Gastroesophageal sphincter (tissue), 4 donors: ENCODE measurements around the gene MAGEF1. TPM values are rescaled to one million over a fixed set of nuclear protein-coding genes. Genes with fewer than 3 reads are reported as not detected.
A peak's percentile ranks its signal among the peaks of the same experiment; 100 is the strongest.

Experiments
- ATAC-seq: fragments of 150-250 bp; one replicate; pipeline ENCODE4 v1.9.1; 2016; ENCODE audit warnings: mild to moderate bottlenecking, moderate library complexity
- H3K27ac ChIP-seq, 4 donors: fragments of 200-600 bp; sonication (generic) in 3 of 4; 1 replicate in 3 of 4; 2 replicates in 1 of 4; pipeline ENCODE4 v1.5.1; 2016 to 2019
- H3K27me3 ChIP-seq: fragments of 200-600 bp; sonication (generic); one replicate; pipeline ENCODE4 v1.5.1; 2019
- H3K36me3 ChIP-seq, 2 donors: fragments of 200-600 bp; sonication (generic); one replicate each; pipeline ENCODE4 v1.5.1; 2019; ENCODE audit warnings: control low read depth in 1 of 2
- H3K4me1 ChIP-seq, 3 donors: fragments of 200-600 bp; sonication (generic); 1 replicate in 2 of 3; 2 replicates in 1 of 3; pipeline ENCODE4 v1.5.1; 2016 to 2019; ENCODE audit warnings: control low read depth in 2 of 3
- H3K4me3 ChIP-seq, 2 donors: fragments of 200-600 bp; sonication (generic); one replicate each; pipeline ENCODE4 v1.5.1; 2019; ENCODE audit warnings: mild to moderate bottlenecking in 1 of 2, moderate library complexity in 1 of 2
- H3K9me3 ChIP-seq, 3 donors: fragments of 200-600 bp; sonication (generic); one replicate each; pipeline ENCODE4 v1.5.1; 2017 to 2019; ENCODE audit warnings: control low read depth in 2 of 3
- EP300 ChIP-seq: sonication (generic); formaldehyde crosslinking; IDR thresholded peaks from one replicate; pipeline ENCODE4 v1.6.1; 2017; ENCODE audit warnings: antibody characterized with exemption, mild to moderate bottlenecking
- POLR2A ChIP-seq, 2 donors: fragments of 450-650 bp; IDR thresholded peaks; one replicate each; pipeline ENCODE4 v1.6.1; 2017; ENCODE audit warnings: antibody characterized with exemption in 2 of 2, mild to moderate bottlenecking in 2 of 2, moderate library complexity in 1 of 2
- POLR2AphosphoS5 ChIP-seq: sonication (generic); formaldehyde crosslinking; IDR thresholded peaks from one replicate; pipeline ENCODE4 v1.6.1; 2017; ENCODE audit warnings: antibody characterized with exemption
- WGBS, 2 donors: methylation state at CpG; one replicate each; pipeline ENCODE4 v1.1.5; 2018; ENCODE audit warnings: low coverage in 1 of 2; 5-methylcytosine and 5-hydroxymethylcytosine counted together
- total RNA-seq, 4 donors: library from RNA; depleted of rRNA; stranded (reverse); fragments of >200 nt; gene quantifications; one replicate each; pipeline ENCODE4 v1.1.0, GENCODE V29; 2016
- TF ChIP-seq, protein P1 (sequence below), 4 experiments: fragments of 200-600 bp in 2 of 4; fragments of 450-650 bp in 2 of 4; sonication (generic) in 1 of 4; IDR thresholded peaks; one replicate each; pipeline ENCODE4 v1.5.1; 2017 to 2019; ENCODE audit warnings: antibody characterized with exemption in 4 of 4, mild to moderate bottlenecking in 2 of 4, moderate library complexity in 2 of 4

Gene MAGEF1
- total RNA-seq, 4 donors from 2014 or later = 36.9 to 47.8 (median 41.9) TPM

DNA sequence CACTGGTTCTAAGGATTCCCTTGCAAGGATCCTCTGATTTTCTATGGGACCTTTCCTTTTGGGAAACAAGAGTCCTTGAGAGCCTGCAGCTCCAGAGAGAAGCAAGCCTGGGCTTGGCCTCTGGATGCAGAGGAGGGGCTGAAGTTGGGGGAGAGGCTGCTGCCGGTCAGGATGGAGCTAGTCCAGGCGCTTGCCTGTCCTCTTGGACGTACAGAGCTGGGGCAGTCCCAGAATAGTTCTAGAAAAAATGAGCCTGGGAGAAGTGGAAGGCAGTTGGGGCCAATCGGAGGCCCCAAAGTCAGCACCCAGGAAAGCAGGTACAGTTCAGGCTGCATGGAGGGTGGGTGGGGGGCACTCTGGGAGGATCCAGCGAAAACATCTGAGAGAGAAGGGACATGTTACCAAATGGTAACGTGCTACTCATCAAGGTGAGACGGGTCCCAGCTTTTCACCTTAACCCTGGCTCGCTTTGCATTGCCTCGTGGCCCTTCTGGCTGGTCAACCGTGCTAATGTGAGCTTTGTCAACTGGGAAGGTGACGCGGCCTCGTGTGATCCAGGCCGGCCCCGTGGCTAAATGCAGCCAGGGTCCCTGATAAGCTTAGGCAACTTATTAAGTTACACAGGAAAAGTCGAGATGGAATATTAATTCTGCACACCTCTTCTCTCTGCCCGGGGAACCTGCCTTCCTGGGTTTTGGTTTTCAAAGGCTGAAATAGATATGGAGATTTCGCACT, 38.7 kb upstream of the MAGEF1 start:
- Histone ChIP-seq H3K36me3 (no peaks in the 10 kb centered on the region), H3K27ac (no peak overlapping the region), H3K4me3 (no peak overlapping the region), H3K27me3 (peaks cover 6% of the 10 kb centered on the region), H3K4me1 (peaks cover 0 to 3% (median 0%) of the 10 kb centered on the region in 3 donors), H3K9me3 (no peaks in the 10 kb centered on the region)
- WGBS, 2 donors = 68 to 82% methylated on average over 8 to 13 of the region's 18 CpGs
- TF ChIP-seq POLR2AphosphoS5 = no peak
- TF ChIP-seq, protein P1, sequence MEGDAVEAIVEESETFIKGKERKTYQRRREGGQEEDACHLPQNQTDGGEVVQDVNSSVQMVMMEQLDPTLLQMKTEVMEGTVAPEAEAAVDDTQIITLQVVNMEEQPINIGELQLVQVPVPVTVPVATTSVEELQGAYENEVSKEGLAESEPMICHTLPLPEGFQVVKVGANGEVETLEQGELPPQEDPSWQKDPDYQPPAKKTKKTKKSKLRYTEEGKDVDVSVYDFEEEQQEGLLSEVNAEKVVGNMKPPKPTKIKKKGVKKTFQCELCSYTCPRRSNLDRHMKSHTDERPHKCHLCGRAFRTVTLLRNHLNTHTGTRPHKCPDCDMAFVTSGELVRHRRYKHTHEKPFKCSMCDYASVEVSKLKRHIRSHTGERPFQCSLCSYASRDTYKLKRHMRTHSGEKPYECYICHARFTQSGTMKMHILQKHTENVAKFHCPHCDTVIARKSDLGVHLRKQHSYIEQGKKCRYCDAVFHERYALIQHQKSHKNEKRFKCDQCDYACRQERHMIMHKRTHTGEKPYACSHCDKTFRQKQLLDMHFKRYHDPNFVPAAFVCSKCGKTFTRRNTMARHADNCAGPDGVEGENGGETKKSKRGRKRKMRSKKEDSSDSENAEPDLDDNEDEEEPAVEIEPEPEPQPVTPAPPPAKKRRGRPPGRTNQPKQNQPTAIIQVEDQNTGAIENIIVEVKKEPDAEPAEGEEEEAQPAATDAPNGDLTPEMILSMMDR (IDR thresholded peaks at IDR 0.05) = no peak
- TF ChIP-seq EP300 = no peak
- TF ChIP-seq POLR2A (IDR thresholded peaks at IDR 0.05) = no peak
- no peak for ATAC-seq

DNA sequence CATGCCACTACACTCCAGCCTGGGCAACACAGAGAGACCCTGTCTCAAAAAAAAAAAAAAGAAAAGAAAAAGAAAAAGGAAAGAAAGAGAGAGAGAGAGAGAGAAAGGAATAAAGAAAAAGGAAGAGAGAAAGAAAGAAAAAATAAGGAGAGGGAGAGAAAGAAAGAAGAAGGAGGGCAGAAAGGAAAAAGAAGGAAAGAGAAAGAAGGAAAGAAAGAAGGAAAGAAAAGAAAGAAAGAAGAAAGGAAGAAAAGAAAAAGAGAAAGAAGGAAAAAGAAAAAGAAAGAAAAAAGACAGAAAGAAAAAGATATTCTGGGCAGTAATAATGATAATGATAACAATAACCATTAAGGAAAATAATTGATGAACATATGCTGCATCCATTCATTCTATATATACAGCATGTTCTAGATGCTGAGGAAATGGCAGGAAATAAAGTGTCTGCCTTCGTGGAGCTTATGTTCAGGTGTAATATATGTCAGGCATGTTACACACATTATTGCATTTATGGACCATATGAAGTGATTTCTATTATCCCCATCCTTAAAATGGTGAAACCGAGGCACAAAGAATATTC, 37.4 kb upstream of the MAGEF1 start:
- Histone ChIP-seq H3K27me3 (peaks cover 6% of the 10 kb centered on the region), H3K9me3 (no peaks in the 10 kb centered on the region), H3K36me3 (no peaks in the 10 kb centered on the region), H3K4me3 (no peak overlapping the region), H3K27ac (no peak overlapping the region), H3K4me1 (no peaks in the 10 kb centered on the region)
- 85 to 88% methylated on average over 2 of the region's 2 CpGs for WGBS, 2 donors
- no peak for ATAC-seq
- no peak for TF ChIP-seq POLR2AphosphoS5
- TF ChIP-seq EP300 = no peak
- TF ChIP-seq POLR2A (IDR thresholded peaks at IDR 0.05) = no peak
- TF ChIP-seq, protein P1 (IDR thresholded peaks at IDR 0.05) = no peak

DNA sequence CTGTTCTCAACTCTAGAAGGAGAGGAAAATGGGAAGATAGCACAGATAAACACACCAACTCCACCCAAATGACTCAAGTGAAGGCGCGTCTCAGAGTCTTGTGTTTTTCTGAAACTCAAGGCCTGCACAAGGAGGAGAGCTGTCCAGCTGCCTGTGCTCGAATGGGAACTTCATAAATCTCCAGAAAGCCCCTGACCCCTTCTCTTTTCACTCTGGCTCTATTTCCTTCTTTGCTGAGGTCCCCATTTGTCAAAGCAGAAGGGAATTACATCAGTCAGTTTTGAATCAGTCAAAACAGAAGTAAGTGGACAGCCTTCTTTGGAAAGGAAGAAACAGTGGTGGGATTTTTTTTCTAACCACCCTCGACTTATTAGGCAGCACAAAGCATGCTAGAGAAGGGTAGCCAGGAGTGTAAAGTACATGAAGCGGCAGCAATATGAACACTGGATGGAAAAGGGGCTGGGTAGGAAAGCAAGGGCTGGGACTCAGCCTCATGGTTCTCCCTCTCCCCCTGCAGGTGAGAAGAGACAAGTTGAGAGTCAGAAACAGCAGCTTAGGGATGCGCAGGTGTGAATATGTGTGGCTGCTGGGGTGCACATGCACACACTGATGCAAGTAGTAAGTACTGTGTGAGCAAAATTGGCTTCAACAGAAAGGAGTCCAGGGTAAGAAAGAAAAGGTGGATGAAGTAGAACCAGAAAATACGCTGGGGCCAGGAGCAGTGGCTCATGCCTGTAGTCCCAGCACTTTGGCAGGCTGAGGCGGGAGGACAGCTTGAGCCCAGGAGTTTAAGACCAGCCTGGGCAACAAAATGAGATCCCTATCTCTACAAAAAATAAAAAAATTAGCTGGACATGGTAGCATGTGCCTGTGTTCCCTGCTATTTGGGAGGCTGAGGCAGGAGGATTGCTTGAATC, 36.6 kb upstream of the MAGEF1 start:
- Histone ChIP-seq H3K27me3 (peaks cover 6% of the 10 kb centered on the region), H3K36me3 (no peaks in the 10 kb centered on the region), H3K27ac (no peak overlapping the region), H3K4me1 (no peaks in the 10 kb centered on the region), H3K4me3 (no peak overlapping the region), H3K9me3 (no peaks in the 10 kb centered on the region)
- WGBS, 2 donors = 57 to 58% methylated on average over 6 of the region's 8 CpGs
- TF ChIP-seq, protein P1 (IDR thresholded peaks at IDR 0.05) = peak in 1 of 4 experiments; percentile 4
- no peak for TF ChIP-seq EP300
- peak; percentile 50 for ATAC-seq

DNA sequence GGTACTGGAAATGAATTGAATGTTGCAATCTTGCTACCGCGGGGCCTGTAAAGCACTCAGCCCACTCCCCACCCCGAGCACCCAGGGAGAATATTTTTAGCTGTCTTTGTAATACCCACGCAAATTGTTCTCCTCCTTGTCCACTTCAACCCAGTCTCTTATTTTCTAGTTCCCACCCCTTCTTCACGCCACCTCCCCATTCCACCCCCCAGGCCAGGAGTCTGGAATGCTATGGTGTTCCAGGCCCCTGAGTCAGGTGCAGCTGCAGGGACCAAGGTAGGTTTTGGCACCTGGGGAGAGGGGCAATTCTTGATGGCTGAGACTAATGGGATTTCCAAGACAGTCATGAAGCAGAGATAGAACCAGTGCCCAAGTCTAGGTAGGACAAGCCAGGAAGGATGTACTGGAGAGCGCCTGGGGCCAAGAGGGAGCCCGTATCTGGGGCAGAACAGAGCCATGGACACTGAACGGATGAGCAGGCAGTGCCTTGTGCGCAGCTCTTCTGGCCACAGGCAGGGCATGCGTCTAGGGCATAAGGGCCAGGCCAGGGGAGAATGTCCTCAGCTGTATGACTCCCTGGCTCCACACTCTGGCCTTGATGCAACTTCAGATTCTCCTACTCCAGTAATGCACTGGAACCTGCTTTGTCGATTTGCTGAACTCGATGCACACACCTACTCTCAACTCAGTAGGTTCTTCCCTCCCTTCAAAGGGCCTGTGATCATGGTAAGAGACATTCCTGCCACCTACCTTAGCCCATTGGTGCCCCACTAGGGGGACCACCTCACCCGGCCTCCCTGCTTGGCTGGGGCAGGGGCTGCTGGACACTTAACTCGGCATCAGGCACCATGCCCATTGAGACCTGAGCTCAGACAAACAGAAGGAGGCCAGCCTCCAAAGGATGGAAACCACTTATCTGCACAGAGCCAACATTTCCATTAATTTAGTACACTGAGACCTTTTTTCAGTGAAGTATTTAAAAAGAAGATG, 34.6 kb upstream of the MAGEF1 start:
- ATAC-seq = no peak
- no peaks in the 10 kb centered on the region for H3K9me3 ChIP-seq
- H3K36me3 ChIP-seq = no peaks in the 10 kb centered on the region
- no peak overlapping the region for H3K27ac ChIP-seq
- H3K4me1 ChIP-seq = no peaks in the 10 kb centered on the region
- peaks cover 6% of the 10 kb centered on the region for H3K27me3 ChIP-seq
- WGBS, 2 donors = 78 to 84% methylated on average over 5 to 7 of the region's 14 CpGs
- TF ChIP-seq POLR2A (IDR thresholded peaks at IDR 0.05) (no peak), EP300 (no peak), POLR2AphosphoS5 (no peak)
- TF ChIP-seq, protein P1 (IDR thresholded peaks at IDR 0.05) = no peak
- H3K4me3 ChIP-seq = no peak overlapping the region
